Measurements from ENCODE around the gene FBXW8.

DNA sequence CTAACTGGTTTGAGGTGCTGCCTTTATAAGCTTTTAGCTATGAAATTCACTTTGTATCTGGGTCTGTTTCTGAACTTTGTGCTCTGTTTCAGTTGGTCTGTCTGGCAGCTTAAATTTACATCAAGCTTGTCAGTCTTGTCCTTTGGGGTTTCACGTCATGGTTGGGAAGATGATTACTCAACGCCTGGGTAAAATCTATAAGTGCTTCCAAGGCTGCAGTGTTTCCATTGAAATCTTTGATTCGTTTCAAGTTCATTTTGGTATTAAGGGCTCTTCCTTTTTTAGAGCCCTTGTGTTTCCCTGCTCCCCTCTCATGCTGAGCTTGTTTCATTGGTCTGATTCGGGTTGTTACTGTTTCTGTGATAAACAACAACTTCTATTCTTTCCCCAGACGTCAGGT is 58.2 kb downstream of the FBXW8 start:
- TF ChIP-seq MAX (IDR thresholded peaks at IDR 0.05) (no peak), JUND (IDR thresholded peaks at IDR 0.05) (no peak), CTCF (IDR thresholded peaks at IDR 0.05; ENCODE audit: low read depth, low read length, missing input control) (no peak), FOXA1 (IDR thresholded peaks at IDR 0.05) (no peak)
- TF ChIP-seq, protein P1, sequence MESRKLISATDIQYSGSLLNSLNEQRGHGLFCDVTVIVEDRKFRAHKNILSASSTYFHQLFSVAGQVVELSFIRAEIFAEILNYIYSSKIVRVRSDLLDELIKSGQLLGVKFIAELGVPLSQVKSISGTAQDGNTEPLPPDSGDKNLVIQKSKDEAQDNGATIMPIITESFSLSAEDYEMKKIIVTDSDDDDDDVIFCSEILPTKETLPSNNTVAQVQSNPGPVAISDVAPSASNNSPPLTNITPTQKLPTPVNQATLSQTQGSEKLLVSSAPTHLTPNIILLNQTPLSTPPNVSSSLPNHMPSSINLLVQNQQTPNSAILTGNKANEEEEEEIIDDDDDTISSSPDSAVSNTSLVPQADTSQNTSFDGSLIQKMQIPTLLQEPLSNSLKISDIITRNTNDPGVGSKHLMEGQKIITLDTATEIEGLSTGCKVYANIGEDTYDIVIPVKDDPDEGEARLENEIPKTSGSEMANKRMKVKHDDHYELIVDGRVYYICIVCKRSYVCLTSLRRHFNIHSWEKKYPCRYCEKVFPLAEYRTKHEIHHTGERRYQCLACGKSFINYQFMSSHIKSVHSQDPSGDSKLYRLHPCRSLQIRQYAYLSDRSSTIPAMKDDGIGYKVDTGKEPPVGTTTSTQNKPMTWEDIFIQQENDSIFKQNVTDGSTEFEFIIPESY (IDR thresholded peaks at IDR 0.05) = no peak

All from liver (tissue), 3 donors.